Ureter (tissue), 1 donor: Measurements from ENCODE around the gene CUBN. TPM values are rescaled to one million over a fixed set of nuclear protein-coding genes. Genes with fewer than 3 reads are reported as not detected.

Experiments used
- DNase-seq: peaks from one replicate; pipeline ENCODE4 v3.0.0-alpha.2; 2020; ENCODE audit warnings: low spot score
- total RNA-seq: library from RNA; stranded (reverse); gene quantifications from one replicate; pipeline ENCODE4 v1.2.4, GENCODE V29; 2023
- donor health status: DM: yes; HTN: yes; CAD: no.

Gene CUBN
- total RNA-seq, 1 donor from 2014 or later, result 2.4 TPM

GRCh38 chr10:16789261-16789660 is 340.4 kb downstream of the CUBN start:
- DNase-seq, result no peak

GRCh38 chr10:16788778-16789177 is 340.8 kb downstream of the CUBN start:
- DNase-seq, result no peak

- DNase-seq, result no peak
Measured at GRCh38 chr10:16788125-16788524, 341.5 kb downstream of the CUBN start.

- DNase-seq, result no peak
Measured at GRCh38 chr10:16787361-16787791, 342.2 kb downstream of the CUBN start.

GRCh38 chr10:16780338-16780880 is 349.2 kb downstream of the CUBN start:
- no peak for DNase-seq

- no peak for DNase-seq
Measured at GRCh38 chr10:16779384-16779915, 350.2 kb downstream of the CUBN start.

GRCh38 chr10:16777473-16778370 is 351.9 kb downstream of the CUBN start:
- DNase-seq, result no peak

- DNase-seq, result no peak
Measured at GRCh38 chr10:16776896-16777295, 352.7 kb downstream of the CUBN start.

Other genes starting within 250 kb of the CUBN start
- gene TRDMT1, start 71.9 kb upstream of the CUBN start, total RNA-seq, result 12.9 TPM
- gene VIM, start 98.4 kb upstream of the CUBN start, total RNA-seq, result 569 TPM